PC-9 (cell line): ENCODE results near the gene PSMD1. TPM values are rescaled to one million over a fixed set of nuclear protein-coding genes. Genes with fewer than 3 reads are reported as not detected.

Experiments used
- BruUV-seq: library from RNA; stranded (reverse); fragments of 400-500 nt; replicated peaks from 2 replicates; lab custom pipeline; 2021; lab: Mats Ljungman, UMichigan
- CTCF ChIA-PET: fragments of 300-600 bp; sonication (Branson Sonifier 250); formaldehyde crosslinking; loops from one replicate; lab custom pipeline; 2022; ENCODE audit warnings: antibody characterized with exemption; lab: Charles Lee
- POLR2A ChIA-PET: fragments of 300-600 bp; sonication (Branson Sonifier 250); formaldehyde crosslinking; loops from one replicate; lab custom pipeline; 2022; ENCODE audit warnings: antibody characterized with exemption; ENCODE audit not compliant: unreplicated experiment; lab: Charles Lee
- DNase-seq, 2 experiments: peaks; one replicate each; pipeline versions ENCODE4 v3.0.0 to v3.0.0-alpha.2; 2015 to 2022; ENCODE audit warnings: mixed read lengths in 1 of 2
- H2AFZ ChIP-seq: fragments of 200-600 bp; sonication (generic); 2 replicates; pipeline ENCODE4 v1.8.1; 2017; ENCODE audit warnings: antibody characterized with exemption
- H3F3A ChIP-seq: fragments of 200-600 bp; sonication (generic); 2 replicates; pipeline ENCODE4 v1.8.1; 2017; ENCODE audit warnings: antibody characterized with exemption, mild to moderate bottlenecking, low read depth; ENCODE audit not compliant: insufficient read depth
- H3K27ac ChIP-seq: fragments of 200-600 bp; sonication (generic); 2 replicates; pipeline ENCODE4 v1.6.1; 2016; ENCODE audit warnings: mixed run types
- H3K27me3 ChIP-seq: fragments of 200-600 bp; sonication (generic); 2 replicates; pipeline ENCODE4 v1.6.1; 2016; ENCODE audit warnings: low read depth, mixed run types; ENCODE audit not compliant: insufficient read depth
- H3K36me3 ChIP-seq: fragments of 200-600 bp; sonication (generic); 2 replicates; pipeline ENCODE4 v1.6.1; 2016; ENCODE audit warnings: low read depth, mixed run types
- H3K4me1 ChIP-seq: fragments of 200-600 bp; sonication (generic); replicated peaks from 2 replicates; pipeline ENCODE4 v1.6.1; 2016; ENCODE audit warnings: mixed run types; ENCODE audit not compliant: insufficient read depth
- H3K4me2 ChIP-seq: fragments of 200-600 bp; sonication (generic); 2 replicates; pipeline ENCODE4 v1.6.1; 2017; ENCODE audit warnings: mixed run types
- H3K4me3 ChIP-seq: fragments of 200-600 bp; sonication (generic); 2 replicates; pipeline ENCODE4 v1.6.1; 2016; ENCODE audit warnings: mixed run types
- H3K79me2 ChIP-seq: fragments of 200-600 bp; sonication (generic); 2 replicates; pipeline ENCODE4 v1.6.1; 2017; ENCODE audit warnings: low read depth, mixed run types
- H3K9me2 ChIP-seq: fragments of 200-600 bp; sonication (generic); 2 replicates; pipeline ENCODE4 v1.8.1; 2017; ENCODE audit warnings: mild to moderate bottlenecking; ENCODE audit not compliant: insufficient read depth
- H3K9me3 ChIP-seq: fragments of 200-600 bp; sonication (generic); 2 replicates; pipeline ENCODE4 v1.8.1; 2016; ENCODE audit warnings: low read depth; ENCODE audit not compliant: insufficient read depth
- H4K20me1 ChIP-seq: fragments of 200-600 bp; sonication (generic); 2 replicates; pipeline ENCODE4 v1.8.1; 2017; ENCODE audit not compliant: insufficient read depth
- CTCF ChIP-seq: fragments of 200-600 bp; sonication (generic); conservative IDR thresholded peaks from 2 replicates; pipeline ENCODE4 v1.6.1; 2017; ENCODE audit warnings: mixed run types, antibody characterized with exemption, mild to moderate bottlenecking, moderate library complexity
- EZH2 ChIP-seq: fragments of 200-600 bp; sonication (generic); IDR thresholded peaks from 2 replicates; pipeline ENCODE4 v1.8.0; 2017; ENCODE audit warnings: antibody characterized with exemption, low read depth
- intact Hi-C: fragments of 100-400 bp; cut with micrococcal nuclease; formaldehyde crosslinking; loops from one replicate; pipeline ENCODE4 v1.10.0; 2022; ENCODE audit not compliant: unreplicated experiment
- total RNA-seq: library from RNA; stranded (reverse); gene quantifications from 2 replicates; pipeline ENCODE4 v1.2.3, GENCODE V29; 2021

PSMD1 gene
- total RNA-seq, 1 experiment from 2014 or later = 119 TPM

- CTCF ChIA-PET = no interaction called here
These were observed 127.2 kb downstream of the PSMD1 start for GRCh38 chr2:231183851-231184250.

GRCh38 chr2:231184319-231184718 lies 127.7 kb downstream of the PSMD1 start:
- no peak for DNase-seq
- BruUV-seq = no TSS peak
- Histone ChIP-seq H4K20me1 (no peaks in the 10 kb centered on the region), H3K79me2 (no peaks in the 10 kb centered on the region), H3K4me1 (no peaks in the 10 kb centered on the region), H3F3A (no peaks in the 10 kb centered on the region), H3K4me3 (no peak overlapping the region), H3K9me3 (no peaks in the 10 kb centered on the region), H3K36me3 (no peaks in the 10 kb centered on the region), H3K4me2 (no peak overlapping the region), H2AFZ (no peak overlapping the region), H3K27ac (no peak overlapping the region), H3K27me3 (peaks cover 5% of the 10 kb centered on the region; the same call in 1 of the 2 replicates), H3K9me2 (no peaks in the 10 kb centered on the region)
- CTCF ChIA-PET = no interaction called here
- intact Hi-C loops = no loop called here
- TF ChIP-seq EZH2 = no peak
- TF ChIP-seq CTCF = no peak
- POLR2A ChIA-PET = no interaction called here

More at GRCh38 chr2:231183851-231184250, 127.2 kb downstream of the PSMD1 start:
- POLR2A ChIA-PET = no interaction called here
- Histone ChIP-seq H3K9me3 (no peaks in the 10 kb centered on the region), H2AFZ (no peak overlapping the region), H3K4me1 (no peaks in the 10 kb centered on the region), H3F3A (no peaks in the 10 kb centered on the region), H3K27me3 (peaks cover under 1% of the 10 kb centered on the region; the same call in 1 of the 2 replicates), H3K9me2 (no peaks in the 10 kb centered on the region), H4K20me1 (no peaks in the 10 kb centered on the region), H3K79me2 (no peaks in the 10 kb centered on the region), H3K4me2 (no peak overlapping the region), H3K36me3 (no peaks in the 10 kb centered on the region), H3K4me3 (no peak overlapping the region), H3K27ac (no peak overlapping the region)
- TF ChIP-seq EZH2 (no peak), CTCF (no peak)
- BruUV-seq = no TSS peak
- intact Hi-C loops = no loop called here
- no peak for DNase-seq

GRCh38 chr2:231185050-231185725 lies 128.5 kb downstream of the PSMD1 start:
- H3K36me3 ChIP-seq = no peaks in the 10 kb centered on the region
- no peak overlapping the region for H3K27ac ChIP-seq
- H3K4me2 ChIP-seq = no peak overlapping the region
- no peaks in the 10 kb centered on the region for H3K4me1 ChIP-seq
- H3K4me3 ChIP-seq = no peak overlapping the region
- CTCF ChIA-PET = no interaction called here
- H3K9me2 ChIP-seq = no peaks in the 10 kb centered on the region
- no peaks in the 10 kb centered on the region for H3K79me2 ChIP-seq
- peaks cover 12% of the 10 kb centered on the region for H3K27me3 ChIP-seq
- H2AFZ ChIP-seq = no peak overlapping the region
- no peaks in the 10 kb centered on the region for H3K9me3 ChIP-seq
- TF ChIP-seq CTCF (no peak), EZH2 (no peak)
- BruUV-seq = no TSS peak
- no peaks in the 10 kb centered on the region for H3F3A ChIP-seq
- H4K20me1 ChIP-seq = no peaks in the 10 kb centered on the region
- no peak for DNase-seq
- intact Hi-C loops = no loop called here
- POLR2A ChIA-PET = no interaction called here
